B cell (primary cell): Measurements from ENCODE around the gene OSGEP. TPM values are rescaled to one million over a fixed set of nuclear protein-coding genes. Genes with fewer than 3 reads are reported as not detected.

Source experiments
- ATAC-seq: fragments of 200-7000 bp; cut with Tn5 transposase; one replicate; pipeline ENCODE4 v1.10.0; 2021; ENCODE audit warnings: low read depth, mild to moderate bottlenecking, moderate number of reproducible peaks, moderate library complexity
- CTCF ChIA-PET: fragments of 350-600 bp; sonication (Branson Sonifier 250); formaldehyde crosslinking; loops from one replicate; lab custom pipeline; 2021; ENCODE audit warnings: antibody characterized with exemption, inconsistent platforms; lab: Charles Lee
- POLR2A ChIA-PET: fragments of 350-600 bp; sonication (Branson Sonifier 250); formaldehyde crosslinking; loops from one replicate; lab custom pipeline; 2021; ENCODE audit warnings: antibody characterized with exemption; lab: Charles Lee
- DNase-seq: peaks from one replicate; pipeline ENCODE4 v3.0.0; 2013
- H2AFZ ChIP-seq: 2 replicates; pipeline ENCODE4 v1.6.1; 2012; ENCODE audit warnings: mild to moderate bottlenecking, low read depth, low read length; ENCODE audit not compliant: insufficient read depth, poor library complexity, severe bottlenecking
- H3K27ac ChIP-seq, 2 donors: 1 replicate in 1 of 2; 2 replicates in 1 of 2; pipeline ENCODE4 v1.5.1; 2012 to 2013; ENCODE audit warnings: low read length in 2 of 2, mild to moderate bottlenecking in 2 of 2, moderate library complexity in 1 of 2
- H3K27me3 ChIP-seq, 4 experiments: fragments of 200-600 bp in 1 of 4; sonication (generic) in 1 of 4; replicated peaks in 1 of 4; 1 replicate in 2 of 4; 2 replicates in 2 of 4; pipeline versions ENCODE4 v1.6.1 to v1.7.0; 2013 to 2016; ENCODE audit warnings: low read length in 3 of 4, mild to moderate bottlenecking in 2 of 4, mixed read lengths in 1 of 4, moderate library complexity in 1 of 4; ENCODE audit not compliant: insufficient read depth in 4 of 4, control insufficient read depth in 3 of 4; ENCODE audit errors: control extremely low read depth in 1 of 4
- H3K36me3 ChIP-seq, 2 experiments: replicated peaks in 1 of 2; 1 replicate in 1 of 2; 2 replicates in 1 of 2; pipeline versions ENCODE4 v1.6.1 to v1.7.1; 2013; ENCODE audit warnings: low read length in 1 of 2; ENCODE audit not compliant: insufficient read depth in 2 of 2, control insufficient read depth in 1 of 2; ENCODE audit errors: control extremely low read depth in 1 of 2, extremely low read depth in 1 of 2
- H3K4me1 ChIP-seq, 2 donors: fragments of 200-600 bp in 1 of 2; sonication (generic) in 1 of 2; 1 replicate in 1 of 2; 2 replicates in 1 of 2; pipeline versions ENCODE4 v1.5.1 to v1.6.1; 2013 to 2017; ENCODE audit warnings: low read length in 2 of 2; ENCODE audit not compliant: control insufficient read depth in 2 of 2, insufficient read depth in 2 of 2
- H3K4me2 ChIP-seq: replicated peaks from 2 replicates; pipeline ENCODE3; 2012; ENCODE audit warnings: mild to moderate bottlenecking, low read depth, low read length; ENCODE audit not compliant: poor library complexity, severe bottlenecking
- H3K4me3 ChIP-seq, 5 experiments: fragments of 200-600 bp in 1 of 5; sonication (generic) in 1 of 5; 1 replicate in 3 of 5; 2 replicates in 2 of 5; pipeline versions ENCODE4 v1.5.1 to v1.7.0; 2011 to 2016; ENCODE audit warnings: low read length in 4 of 5, mild to moderate bottlenecking in 4 of 5, low read depth in 2 of 5, control low read depth in 1 of 5, moderate library complexity in 1 of 5; ENCODE audit not compliant: insufficient read depth in 1 of 5; ENCODE audit errors: control extremely low read depth in 1 of 5, extremely low read depth in 1 of 5
- H3K79me2 ChIP-seq: fragments of 200-600 bp; sonication (generic); one replicate; pipeline ENCODE4 v1.6.0; 2016; ENCODE audit warnings: low read length; ENCODE audit not compliant: control insufficient read depth, insufficient read depth
- H3K9ac ChIP-seq: fragments of 200-600 bp; sonication (generic); 2 replicates; pipeline ENCODE4 v1.6.1; 2017; ENCODE audit warnings: mild to moderate bottlenecking, low read length, moderate library complexity
- H3K9me3 ChIP-seq, 3 donors: one replicate each; pipeline versions ENCODE4 v1.6.1 to v1.7.1; 2013; ENCODE audit warnings: low read length in 2 of 3; ENCODE audit not compliant: control insufficient read depth in 2 of 3, insufficient read depth in 1 of 3; ENCODE audit errors: control extremely low read depth in 1 of 3
- H4K20me1 ChIP-seq: 2 replicates; pipeline ENCODE4 v1.6.0; 2012; ENCODE audit warnings: mild to moderate bottlenecking, low read length; ENCODE audit not compliant: insufficient read depth, control insufficient read depth, poor library complexity, severe bottlenecking
- H3K27ac Mint-ChIP-seq: one replicate; pipeline ENCODE4 v1.8.0; 2021; ENCODE audit warnings: mixed read lengths
- H3K27me3 Mint-ChIP-seq: one replicate; pipeline ENCODE4 v1.8.0; 2021; ENCODE audit warnings: mixed read lengths
- H3K4me1 Mint-ChIP-seq: one replicate; pipeline ENCODE4 v1.8.0; 2021; ENCODE audit warnings: mixed read lengths
- H3K4me3 Mint-ChIP-seq: one replicate; pipeline ENCODE4 v1.8.0; 2021; ENCODE audit warnings: mixed read lengths
- H3K9me3 Mint-ChIP-seq: one replicate; pipeline ENCODE4 v1.8.0; 2022; ENCODE audit warnings: mixed read lengths; ENCODE audit not compliant: insufficient read depth
- CTCF ChIP-seq: fragments of 200-600 bp; IDR thresholded peaks from one replicate; pipeline ENCODE4 v1.8.0; 2022; ENCODE audit warnings: antibody characterized with exemption, mild to moderate bottlenecking
- EZH2 ChIP-seq: IDR thresholded peaks from 2 replicates; pipeline ENCODE4 v1.6.1; 2012; ENCODE audit warnings: borderline replicate concordance, low read depth, mild to moderate bottlenecking, moderate library complexity, low read length; ENCODE audit not compliant: insufficient read depth, poor library complexity, severe bottlenecking
- WGBS: methylation state at CpG from one replicate; pipeline ENCODE4 v1.1.5; 2013; ENCODE audit warnings: missing lambda C conversion rate; ENCODE audit not compliant: insufficient coverage; 5-methylcytosine and 5-hydroxymethylcytosine counted together
- intact Hi-C: fragments of 100-400 bp; cut with micrococcal nuclease; formaldehyde crosslinking; loops from one replicate; pipeline ENCODE4 v1.10.0; 2022
- polyA plus RNA-seq: library from polyadenylated mRNA; depleted of rRNA; stranded (reverse); fragments of >200 nt; gene quantifications from 2 replicates; pipeline ENCODE4 v1.2.3, GENCODE V29; 2012
- total RNA-seq, 2 donors: library from RNA; stranded (reverse); fragments of 120-200 nt in 1 of 2; gene quantifications; 1 replicate in 1 of 2; 2 replicates in 1 of 2; pipeline versions ENCODE4 v1.2.3 to v1.2.4, GENCODE V29; 2013 to 2022

Gene OSGEP
- total and polyA plus RNA-seq, 2 donors (not counting 1 experiment from before 2014, with no cell fraction given), result 117 to 156 TPM

GRCh38 chr14:20493634-20494033 is 39.0 kb upstream of the OSGEP start:
- Mint-ChIP-seq H3K27me3 (no peaks in the 10 kb centered on the region), H3K4me3 (peak overlapping the region; percentile 64), H3K4me1 (peaks cover 64% of the 10 kb centered on the region), H3K27ac (peak overlapping the region; percentile 81), H3K9me3 (no peaks in the 10 kb centered on the region)
- Histone ChIP-seq H3K27ac (no peak overlapping the region), H3K79me2 (no peaks in the 10 kb centered on the region), H3K27me3 (no peaks in the 10 kb centered on the region), H4K20me1 (no peaks in the 10 kb centered on the region), H3K9ac (no peak overlapping the region), H2AFZ (no peak overlapping the region), H3K4me1 (peaks cover 59 to 65% of the 10 kb centered on the region in 2 donors), H3K36me3 (no peaks in the 10 kb centered on the region), H3K4me2 (peak overlapping the region; percentile 30), H3K4me3 (no peak overlapping the region), H3K9me3 (no peaks in the 10 kb centered on the region)
- no CpG with 5 or more reads among the region's 2 CpGs for WGBS
- DNase-seq, result peak; percentile 37
- intact Hi-C loops, result loop anchor here (5.0 kb wide), 1 partner anchor 39 kb away; no protein-coding TSS in a partner anchor
- ChIA-PET POLR2A (no interaction called here), CTCF (interaction anchor here (1.1 kb wide), 1 partner anchor 167 kb away, joined by 5 read pairs; no protein-coding TSS in a partner anchor)
- no peak for ATAC-seq
- no peak for TF ChIP-seq EZH2
- TF ChIP-seq CTCF, result no peak

- peak overlapping the region; percentile 47 for H3K27ac Mint-ChIP-seq
- no peak overlapping the region for H2AFZ ChIP-seq
- H3K27me3 Mint-ChIP-seq, result no peaks in the 10 kb centered on the region
- H3K4me2 ChIP-seq, result peak overlapping the region; percentile 20
- H3K9me3 Mint-ChIP-seq, result no peaks in the 10 kb centered on the region
- DNase-seq, result no peak
- peaks cover 64 to 71% of the 10 kb centered on the region in 2 donors for H3K4me1 ChIP-seq
- H3K79me2 ChIP-seq, result no peaks in the 10 kb centered on the region
- H4K20me1 ChIP-seq, result no peaks in the 10 kb centered on the region
- no peak overlapping the region for H3K4me3 Mint-ChIP-seq
- ChIA-PET CTCF (interaction anchor here (1.4 to 1.5 kb wide), 2 partner anchors 77 to 199 kb away, joined by 3 to 6 read pairs; no protein-coding TSS in a partner anchor), POLR2A (no interaction called here)
- H3K4me1 Mint-ChIP-seq, result peaks cover 70% of the 10 kb centered on the region
- TF ChIP-seq CTCF (no peak), EZH2 (no peak)
- H3K9ac ChIP-seq, result no peak overlapping the region
- no peaks in the 10 kb centered on the region for H3K36me3 ChIP-seq
- no peaks in the 10 kb centered on the region for H3K9me3 ChIP-seq
- WGBS, result 94% methylated on average over 2 of the region's 4 CpGs
- no peaks in the 10 kb centered on the region for H3K27me3 ChIP-seq
- ATAC-seq, result no peak
- intact Hi-C loops, result loop anchor here (5.0 kb wide), 1 partner anchor 40 kb away; no protein-coding TSS in a partner anchor
- no peak overlapping the region for H3K27ac ChIP-seq
- no peak overlapping the region for H3K4me3 ChIP-seq
Observed at GRCh38 chr14:20492486-20492885, 37.9 kb upstream of the OSGEP start.
